Measurements from ENCODE around the gene NES. TPM values are rescaled to one million over a fixed set of nuclear protein-coding genes. Genes with fewer than 3 reads are reported as not detected.

NES gene
- total and polyA plus RNA-seq, 2 experiments from 2014 or later: 25.0 to 95.9 TPM

DNA sequence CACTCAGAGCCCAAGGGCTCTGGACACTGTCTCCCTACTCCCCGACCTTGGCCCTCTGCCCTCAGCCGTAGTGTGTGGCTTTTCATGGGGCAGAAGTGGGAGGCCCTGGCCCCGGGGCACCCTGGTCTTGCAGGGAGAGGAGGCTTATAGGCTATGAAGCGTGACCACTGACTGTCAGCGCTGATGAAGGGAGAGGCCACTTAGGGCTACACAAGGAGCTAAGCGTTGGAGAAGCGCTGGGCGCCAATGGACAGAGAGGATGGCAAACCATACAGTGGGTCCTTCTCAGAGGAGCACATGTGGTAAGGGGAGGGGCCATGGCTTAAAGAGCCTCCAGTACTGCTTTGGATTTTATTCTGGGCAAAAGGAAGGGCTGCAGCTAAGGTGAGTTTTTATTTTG, 20.3 kb upstream of the NES start:
- DNase-seq (ENCODE audit: low spot score): no peak
- no peaks in the 10 kb centered on the region; the same call in 1 of the 2 replicates for H3K79me2 ChIP-seq (replicated peaks; ENCODE audit: insufficient read depth)
- Mint-ChIP-seq H3K9me3 (no peaks in the 10 kb centered on the region; the same call in 1 of the 3 replicates), H3K36me3 (ENCODE audit: low read depth) (peaks cover 42% of the 10 kb centered on the region), H3K27me3 (ENCODE audit: insufficient read depth, low read depth, poor library complexity) (peaks cover 18% of the 10 kb centered on the region), H3K4me1 (peaks cover 33% of the 10 kb centered on the region), H3K27ac (no peak overlapping the region), H3K4me3 (no peak overlapping the region)
- H4K20me1 ChIP-seq (replicated peaks; ENCODE audit: insufficient read depth): no peaks in the 10 kb centered on the region; the same call in 1 of the 2 replicates
- H3K4me1 ChIP-seq (ENCODE audit: insufficient read depth): peaks cover 21% of the 10 kb centered on the region
- H3F3A ChIP-seq (replicated peaks; ENCODE audit: low read depth): peaks cover 18% of the 10 kb centered on the region
- no peaks in the 10 kb centered on the region for H3K27me3 ChIP-seq (ENCODE audit: insufficient read depth)
- no peak overlapping the region for H3K4me2 ChIP-seq
- ATAC-seq: no peak
- no peak overlapping the region for H3K4me3 ChIP-seq
- no peaks in the 10 kb centered on the region for H3K9me2 ChIP-seq (ENCODE audit: insufficient read depth)
- no peak overlapping the region for H3K27ac ChIP-seq (ENCODE audit: low read depth)
- no peak overlapping the region for H2AFZ ChIP-seq
- TF ChIP-seq ZNF114 (CRISPR knock-in tag; IDR thresholded peaks at IDR 0.05): no peak
- TF ChIP-seq STAT1 (IDR thresholded peaks at IDR 0.05; ENCODE audit: unreplicated experiment): no peak
- TF ChIP-seq, protein P1, sequence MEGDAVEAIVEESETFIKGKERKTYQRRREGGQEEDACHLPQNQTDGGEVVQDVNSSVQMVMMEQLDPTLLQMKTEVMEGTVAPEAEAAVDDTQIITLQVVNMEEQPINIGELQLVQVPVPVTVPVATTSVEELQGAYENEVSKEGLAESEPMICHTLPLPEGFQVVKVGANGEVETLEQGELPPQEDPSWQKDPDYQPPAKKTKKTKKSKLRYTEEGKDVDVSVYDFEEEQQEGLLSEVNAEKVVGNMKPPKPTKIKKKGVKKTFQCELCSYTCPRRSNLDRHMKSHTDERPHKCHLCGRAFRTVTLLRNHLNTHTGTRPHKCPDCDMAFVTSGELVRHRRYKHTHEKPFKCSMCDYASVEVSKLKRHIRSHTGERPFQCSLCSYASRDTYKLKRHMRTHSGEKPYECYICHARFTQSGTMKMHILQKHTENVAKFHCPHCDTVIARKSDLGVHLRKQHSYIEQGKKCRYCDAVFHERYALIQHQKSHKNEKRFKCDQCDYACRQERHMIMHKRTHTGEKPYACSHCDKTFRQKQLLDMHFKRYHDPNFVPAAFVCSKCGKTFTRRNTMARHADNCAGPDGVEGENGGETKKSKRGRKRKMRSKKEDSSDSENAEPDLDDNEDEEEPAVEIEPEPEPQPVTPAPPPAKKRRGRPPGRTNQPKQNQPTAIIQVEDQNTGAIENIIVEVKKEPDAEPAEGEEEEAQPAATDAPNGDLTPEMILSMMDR (conservative IDR thresholded peaks at IDR 0.05; ENCODE audit: low read depth in 2 of 2): no peak
- TF ChIP-seq EZH2phosphoT487 (IDR thresholded peaks at IDR 0.05; ENCODE audit: unreplicated experiment): no peak
- TF ChIP-seq, protein P2, sequence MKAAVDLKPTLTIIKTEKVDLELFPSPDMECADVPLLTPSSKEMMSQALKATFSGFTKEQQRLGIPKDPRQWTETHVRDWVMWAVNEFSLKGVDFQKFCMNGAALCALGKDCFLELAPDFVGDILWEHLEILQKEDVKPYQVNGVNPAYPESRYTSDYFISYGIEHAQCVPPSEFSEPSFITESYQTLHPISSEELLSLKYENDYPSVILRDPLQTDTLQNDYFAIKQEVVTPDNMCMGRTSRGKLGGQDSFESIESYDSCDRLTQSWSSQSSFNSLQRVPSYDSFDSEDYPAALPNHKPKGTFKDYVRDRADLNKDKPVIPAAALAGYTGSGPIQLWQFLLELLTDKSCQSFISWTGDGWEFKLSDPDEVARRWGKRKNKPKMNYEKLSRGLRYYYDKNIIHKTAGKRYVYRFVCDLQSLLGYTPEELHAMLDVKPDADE (IDR thresholded peaks at IDR 0.05): no peak
- TF ChIP-seq, protein P3, sequence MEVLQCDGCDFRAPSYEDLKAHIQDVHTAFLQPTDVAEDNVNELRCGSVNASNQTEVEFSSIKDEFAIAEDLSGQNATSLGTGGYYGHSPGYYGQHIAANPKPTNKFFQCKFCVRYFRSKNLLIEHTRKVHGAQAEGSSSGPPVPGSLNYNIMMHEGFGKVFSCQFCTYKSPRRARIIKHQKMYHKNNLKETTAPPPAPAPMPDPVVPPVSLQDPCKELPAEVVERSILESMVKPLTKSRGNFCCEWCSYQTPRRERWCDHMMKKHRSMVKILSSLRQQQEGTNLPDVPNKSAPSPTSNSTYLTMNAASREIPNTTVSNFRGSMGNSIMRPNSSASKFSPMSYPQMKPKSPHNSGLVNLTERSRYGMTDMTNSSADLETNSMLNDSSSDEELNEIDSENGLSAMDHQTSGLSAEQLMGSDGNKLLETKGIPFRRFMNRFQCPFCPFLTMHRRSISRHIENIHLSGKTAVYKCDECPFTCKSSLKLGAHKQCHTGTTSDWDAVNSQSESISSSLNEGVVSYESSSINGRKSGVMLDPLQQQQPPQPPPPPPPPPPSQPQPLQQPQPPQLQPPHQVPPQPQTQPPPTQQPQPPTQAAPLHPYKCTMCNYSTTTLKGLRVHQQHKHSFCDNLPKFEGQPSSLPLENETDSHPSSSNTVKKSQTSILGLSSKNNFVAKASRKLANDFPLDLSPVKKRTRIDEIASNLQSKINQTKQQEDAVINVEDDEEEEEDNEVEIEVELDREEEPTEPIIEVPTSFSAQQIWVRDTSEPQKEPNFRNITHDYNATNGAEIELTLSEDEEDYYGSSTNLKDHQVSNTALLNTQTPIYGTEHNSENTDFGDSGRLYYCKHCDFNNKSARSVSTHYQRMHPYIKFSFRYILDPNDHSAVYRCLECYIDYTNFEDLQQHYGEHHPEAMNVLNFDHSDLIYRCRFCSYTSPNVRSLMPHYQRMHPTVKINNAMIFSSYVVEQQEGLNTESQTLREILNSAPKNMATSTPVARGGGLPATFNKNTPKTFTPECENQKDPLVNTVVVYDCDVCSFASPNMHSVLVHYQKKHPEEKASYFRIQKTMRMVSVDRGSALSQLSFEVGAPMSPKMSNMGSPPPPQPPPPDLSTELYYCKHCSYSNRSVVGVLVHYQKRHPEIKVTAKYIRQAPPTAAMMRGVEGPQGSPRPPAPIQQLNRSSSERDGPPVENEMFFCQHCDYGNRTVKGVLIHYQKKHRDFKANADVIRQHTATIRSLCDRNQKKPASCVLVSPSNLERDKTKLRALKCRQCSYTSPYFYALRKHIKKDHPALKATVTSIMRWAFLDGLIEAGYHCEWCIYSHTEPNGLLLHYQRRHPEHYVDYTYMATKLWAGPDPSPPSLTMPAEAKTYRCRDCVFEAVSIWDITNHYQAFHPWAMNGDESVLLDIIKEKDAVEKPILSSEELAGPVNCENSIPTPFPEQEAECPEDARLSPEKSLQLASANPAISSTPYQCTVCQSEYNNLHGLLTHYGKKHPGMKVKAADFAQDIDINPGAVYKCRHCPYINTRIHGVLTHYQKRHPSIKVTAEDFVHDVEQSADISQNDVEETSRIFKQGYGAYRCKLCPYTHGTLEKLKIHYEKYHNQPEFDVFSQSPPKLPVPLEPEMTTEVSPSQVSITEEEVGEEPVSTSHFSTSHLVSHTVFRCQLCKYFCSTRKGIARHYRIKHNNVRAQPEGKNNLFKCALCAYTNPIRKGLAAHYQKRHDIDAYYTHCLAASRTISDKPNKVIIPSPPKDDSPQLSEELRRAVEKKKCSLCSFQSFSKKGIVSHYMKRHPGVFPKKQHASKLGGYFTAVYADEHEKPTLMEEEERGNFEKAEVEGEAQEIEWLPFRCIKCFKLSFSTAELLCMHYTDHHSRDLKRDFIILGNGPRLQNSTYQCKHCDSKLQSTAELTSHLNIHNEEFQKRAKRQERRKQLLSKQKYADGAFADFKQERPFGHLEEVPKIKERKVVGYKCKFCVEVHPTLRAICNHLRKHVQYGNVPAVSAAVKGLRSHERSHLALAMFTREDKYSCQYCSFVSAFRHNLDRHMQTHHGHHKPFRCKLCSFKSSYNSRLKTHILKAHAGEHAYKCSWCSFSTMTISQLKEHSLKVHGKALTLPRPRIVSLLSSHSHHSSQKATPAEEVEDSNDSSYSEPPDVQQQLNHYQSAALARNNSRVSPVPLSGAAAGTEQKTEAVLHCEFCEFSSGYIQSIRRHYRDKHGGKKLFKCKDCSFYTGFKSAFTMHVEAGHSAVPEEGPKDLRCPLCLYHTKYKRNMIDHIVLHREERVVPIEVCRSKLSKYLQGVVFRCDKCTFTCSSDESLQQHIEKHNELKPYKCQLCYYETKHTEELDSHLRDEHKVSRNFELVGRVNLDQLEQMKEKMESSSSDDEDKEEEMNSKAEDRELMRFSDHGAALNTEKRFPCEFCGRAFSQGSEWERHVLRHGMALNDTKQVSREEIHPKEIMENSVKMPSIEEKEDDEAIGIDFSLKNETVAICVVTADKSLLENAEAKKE (CRISPR knock-in tag; IDR thresholded peaks at IDR 0.05): no peak
- TF ChIP-seq POLR2AphosphoS5 (IDR thresholded peaks at IDR 0.05; ENCODE audit: low read depth): no peak
- TF ChIP-seq NANOG (IDR thresholded peaks at IDR 0.05; ENCODE audit: borderline replicate concordance): no peak
- no peak for TF ChIP-seq CREB1 (CRISPR knock-in tag; IDR thresholded peaks at IDR 0.05; ENCODE audit: low read depth)
- TF ChIP-seq ZNF331 (CRISPR knock-in tag; IDR thresholded peaks at IDR 0.05; ENCODE audit: low read depth): no peak
- no peaks in the 10 kb centered on the region; the same call in 1 of the 2 replicates for H3K36me3 ChIP-seq (ENCODE audit: insufficient read depth)
